T47D (cell line): Measurements from ENCODE around the gene CD14.
"Not testable (repeated sequence)": the region's sequence is repeated elsewhere in the genome, so short reads cannot be mapped to it uniquely, and the experiment has no call there.

Experiments used
- DNase-seq, 2 experiments: peaks; one replicate each; pipeline versions ENCODE4 v3.0.0 to v3.0.0-alpha.2; 2011 to 2012; ENCODE audit warnings: low read depth in 1 of 2, low spot score in 1 of 2
- JUND ChIP-seq: IDR thresholded peaks from 2 replicates; pipeline ENCODE4 v1.6.1; 2012; ENCODE audit warnings: low read depth
- in situ Hi-C: cut with HindIII; loops from 2 replicates; pipeline ENCODE4 v1.10.0; 2016; ENCODE audit warnings: low sequenced_read_pairs, low pct_unique_long_range_greater_than_20kb

Gene CD14

DNA sequence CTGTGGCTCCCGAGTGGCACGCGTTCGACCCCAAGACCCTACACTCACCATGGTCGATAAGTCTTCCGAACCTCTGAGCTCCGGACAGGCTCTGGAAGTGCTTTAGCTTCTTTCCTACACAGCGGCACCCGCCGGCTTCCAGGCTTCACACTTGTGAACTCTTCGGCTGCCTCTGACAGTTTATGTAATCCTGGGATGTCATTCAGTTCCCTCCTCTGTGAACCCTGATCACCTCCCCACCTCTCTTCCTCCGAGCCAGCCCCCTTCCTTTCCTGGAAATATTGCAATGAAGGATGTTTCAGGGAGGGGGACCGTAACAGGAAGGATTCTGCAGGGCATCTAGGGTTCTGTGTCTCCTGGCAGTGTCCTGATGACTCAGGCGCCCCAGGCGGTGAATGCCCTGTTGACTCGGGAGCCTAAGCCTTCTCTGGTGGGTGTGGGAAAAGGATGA is at the start of gene CD14:
Gene CD14 (minus strand): TSS at position 155 of the 451 bp plus-strand sequence. CDS start 104 bp downstream, at position 51.
- TF ChIP-seq JUND, result no peak
- peak in 1 of 2 experiments; percentile 61 for DNase-seq
- in situ Hi-C loops, result no loop called here

DNA sequence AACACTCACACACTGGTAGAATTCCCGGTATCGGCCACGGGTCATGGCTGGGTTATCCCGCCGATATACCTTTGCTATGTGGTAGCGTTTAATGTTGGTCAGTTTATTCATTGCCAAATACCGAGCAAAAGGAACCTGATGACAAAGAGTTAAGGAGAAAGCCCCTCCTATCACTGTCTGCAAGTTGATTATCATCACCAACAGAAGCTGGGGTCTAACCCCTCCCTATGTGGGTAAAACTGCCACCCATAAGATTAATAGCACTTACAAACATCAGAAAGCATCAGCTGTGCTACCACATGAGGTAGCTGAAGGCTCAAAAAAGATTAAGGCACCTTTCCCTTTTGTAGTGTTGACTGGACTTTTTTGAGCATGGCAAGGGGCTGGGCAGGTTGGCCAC is 46.0 kb upstream of the CD14 start:
- in situ Hi-C loops, result no loop called here
- TF ChIP-seq JUND, result no peak
- DNase-seq, result no peak

GRCh38 chr5:140677947-140678346 is 45.0 kb upstream of the CD14 start:
- in situ Hi-C loops, result no loop called here
- no peak for TF ChIP-seq JUND
- DNase-seq, result no peak

DNA sequence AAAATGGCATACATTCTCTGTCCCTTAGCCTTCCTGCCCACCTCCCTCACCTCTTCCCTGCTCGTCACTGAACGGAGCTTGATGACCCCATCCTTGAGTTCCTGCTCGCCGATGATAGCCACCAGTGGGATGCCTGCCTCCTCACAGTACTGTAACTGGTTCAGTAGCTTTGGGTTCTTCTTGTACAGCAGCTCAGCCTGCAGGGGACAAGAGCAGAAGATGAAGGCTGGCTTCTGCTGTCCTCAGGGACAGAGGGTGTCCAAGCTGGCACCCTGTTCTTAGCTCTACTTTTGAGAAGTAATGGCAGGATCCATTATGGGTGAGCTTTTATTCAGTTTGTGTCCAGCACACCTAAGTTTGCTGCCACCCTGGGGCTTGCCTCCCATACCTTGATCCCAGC is 41.7 kb upstream of the CD14 start:
- no peak for DNase-seq
- in situ Hi-C loops, result no loop called here
- TF ChIP-seq JUND, result no peak

DNA sequence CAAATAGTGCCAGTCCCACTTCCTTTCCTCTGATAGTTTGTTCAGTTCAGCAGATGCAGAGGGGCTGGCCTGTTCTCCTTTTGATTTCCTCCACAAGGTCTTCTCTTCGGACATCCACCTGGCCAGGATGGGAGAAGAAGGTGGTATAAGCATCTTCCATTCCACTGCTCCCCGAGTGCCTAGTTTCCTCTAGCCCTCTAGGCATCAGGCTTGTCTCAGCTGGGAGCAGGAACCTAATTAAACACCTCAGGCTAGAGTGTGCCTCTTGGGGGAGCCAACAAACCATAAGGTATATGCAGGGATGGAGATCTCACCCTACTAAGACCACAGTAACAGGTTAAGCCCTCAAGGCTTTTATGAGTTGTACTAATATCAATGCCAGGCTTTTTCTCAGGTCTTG is 41.2 kb upstream of the CD14 start:
- in situ Hi-C loops, result no loop called here
- TF ChIP-seq JUND, result no peak
- DNase-seq, result no peak

GRCh38 chr5:140673187-140673976 is 40.4 kb upstream of the CD14 start, which contains the start of gene DND1:
Gene DND1, minus strand, starts transcription at chr5:140673576. Its CDS starts 34 bp downstream, at chr5:140673542.
- TF ChIP-seq JUND, result no peak
- in situ Hi-C loops, result no loop called here
- DNase-seq, result no peak

GRCh38 chr5:140672455-140673186 is 39.6 kb upstream of the CD14 start:
- no peak for DNase-seq
- no peak for TF ChIP-seq JUND
- in situ Hi-C loops, result no loop called here

- DNase-seq, result no peak
- in situ Hi-C loops, result no loop called here
- no peak for TF ChIP-seq JUND
Observed at GRCh38 chr5:140671472-140672125, 38.6 kb upstream of the CD14 start.

DNA sequence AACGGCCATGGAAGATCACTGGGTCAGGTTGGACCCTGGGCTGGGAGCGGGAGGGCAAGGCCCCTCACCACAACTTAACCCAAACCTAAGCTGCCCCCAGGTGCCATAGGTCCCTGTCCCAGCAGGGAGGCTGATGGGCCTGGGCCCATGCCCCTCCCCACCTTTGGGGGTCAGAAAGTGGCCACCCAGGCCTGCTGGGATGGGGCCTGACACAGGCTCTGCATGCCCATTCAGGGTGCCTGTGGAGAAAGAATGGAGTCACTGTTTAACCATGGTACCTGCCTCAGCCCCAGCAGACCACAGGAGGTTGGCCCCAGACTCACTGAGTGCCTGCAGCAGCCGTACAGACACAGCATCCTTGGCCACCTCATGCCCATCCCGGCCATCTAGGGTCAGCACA is 38.1 kb upstream of the CD14 start:
- DNase-seq, in situ Hi-C loops: not testable (repeated sequence)

GRCh38 chr5:140664359-140665119 is 31.6 kb upstream of the CD14 start, which contains the start of gene WDR55:
Gene WDR55, plus strand, starts transcription at chr5:140664904. Its CDS starts 9 bp downstream, at chr5:140664913.
- peak; percentile 19; the same call in 1 of the 2 replicates for TF ChIP-seq JUND
- in situ Hi-C loops, result no loop called here
- peak; percentile 95 to 99 for DNase-seq

DNA sequence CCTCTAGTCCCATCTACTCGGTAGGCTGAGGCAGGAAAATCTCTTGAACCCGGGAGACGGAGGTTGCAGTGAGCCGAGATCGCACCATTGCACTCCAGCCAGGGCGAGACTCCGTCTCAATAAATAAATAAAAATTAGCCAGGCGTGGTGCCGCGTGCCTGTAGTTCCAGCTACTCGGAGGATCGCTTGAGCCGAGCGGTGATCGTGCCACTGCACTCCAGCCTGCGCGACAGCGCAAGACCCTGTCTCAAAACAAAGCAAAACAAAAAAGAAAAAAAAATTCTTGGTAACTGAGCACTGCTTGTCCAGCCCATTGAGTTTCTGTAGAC is 31.0 kb upstream of the CD14 start:
- DNase-seq, result no peak
- in situ Hi-C loops, result no loop called here
- TF ChIP-seq JUND, result no peak

- in situ Hi-C loops, result not testable (repeated sequence)
Observed at GRCh38 chr5:140660371-140660770, 27.4 kb upstream of the CD14 start.

More at GRCh38 chr5:140660371-140660770, 27.4 kb upstream of the CD14 start:
- DNase-seq, result not testable (repeated sequence)
